PFSK-1 (cell line): ENCODE measurements around the gene H2BK1.

Experiments used
- REST ChIP-seq, 2 experiments: IDR thresholded peaks; 2 replicates each; pipeline versions ENCODE4 v1.6.1 to v1.8.0; 2011 to 2012; ENCODE audit warnings: low read depth in 2 of 2, low read length in 2 of 2, control low read depth in 1 of 2, inconsistent platforms in 1 of 2, mild to moderate bottlenecking in 1 of 2, moderate library complexity in 1 of 2; ENCODE audit not compliant: insufficient read depth in 1 of 2
- SIN3A ChIP-seq: IDR thresholded peaks from 2 replicates; pipeline ENCODE4 v1.6.1; 2012; ENCODE audit warnings: mild to moderate bottlenecking, low read length, moderate library complexity, borderline replicate concordance; ENCODE audit not compliant: insufficient read depth
- TAF1 ChIP-seq: IDR thresholded peaks from 2 replicates; pipeline ENCODE4 v1.6.1; 2012; ENCODE audit warnings: low read length, control low read depth, borderline replicate concordance; ENCODE audit not compliant: insufficient read depth

- TF ChIP-seq TAF1 (no peak), REST (IDR thresholded peaks at IDR 0.05; ENCODE audit: insufficient read depth in 1 of 2, low read depth in 2 of 2, low read length in 2 of 2) (no peak), SIN3A (no peak)
Measured at GRCh38 chr7:151223728-151224127, 13.4 kb upstream of the H2BK1 start.
